ENCODE results near the gene NSF. TPM values are rescaled to one million over a fixed set of nuclear protein-coding genes. Genes with fewer than 3 reads are reported as not detected.
"Not testable (repeated sequence)": the region's sequence is repeated elsewhere in the genome, so short reads cannot be mapped to it uniquely, and the experiment has no call there.

The NSF gene
- total RNA-seq, 8 experiments from 2014 or later, result 58.6 to 162 (median 76.1) TPM

- no CpG with 5 or more reads among the region's 3 CpGs for WGBS, 10 experiments
- in situ Hi-C loops (cut with MboI; ENCODE audit: low pct_unique_long_range_greater_than_20kb in 2 of 9, low sequenced_read_pairs in 9 of 9, unreplicated experiment in 9 of 9); ATAC-seq (replicated peaks in 6 of 8); H3K4me3 ChIP-seq; H3K4me1 ChIP-seq (replicated peaks in 1 of 2); H3K27ac ChIP-seq: not testable (repeated sequence)
These were observed 102.8 kb downstream of the NSF start for GRCh38 chr17:46693283-46693682.

DNA sequence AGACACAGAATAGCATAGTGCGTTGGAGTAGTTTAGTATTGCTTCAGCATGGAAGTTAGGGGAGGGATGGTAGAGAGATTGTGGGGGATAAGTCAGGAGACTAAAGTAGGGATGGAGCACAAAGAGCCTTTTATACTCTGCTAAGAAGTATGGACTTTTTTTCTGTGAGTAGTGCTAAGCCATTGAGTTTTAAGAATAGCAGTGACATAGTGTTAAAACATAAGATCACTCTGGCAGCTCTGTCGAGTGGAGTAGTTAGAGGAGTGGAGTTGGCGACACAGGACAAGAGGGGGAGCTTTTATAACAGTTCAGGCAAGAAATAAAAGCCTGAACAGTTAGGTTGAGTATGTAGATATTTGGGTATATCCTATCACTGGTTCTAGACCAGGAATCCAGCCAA is 106.1 kb downstream of the NSF start:
- no CpG with 5 or more reads among the region's 3 CpGs for WGBS, 10 experiments
- H3K4me3 ChIP-seq; H3K4me1 ChIP-seq (replicated peaks in 1 of 2); in situ Hi-C loops (cut with MboI; ENCODE audit: low pct_unique_long_range_greater_than_20kb in 2 of 9, low sequenced_read_pairs in 9 of 9, unreplicated experiment in 9 of 9); H3K27ac ChIP-seq: not testable (repeated sequence)
- peak in 4 of 8 experiments; percentile 30 to 79 (median 64) for ATAC-seq (replicated peaks in 6 of 8)

GRCh38 chr17:46699014-46699413 is 108.5 kb downstream of the NSF start:
- WGBS, 10 experiments, result no CpG with 5 or more reads among the region's 2 CpGs
- H3K4me1 ChIP-seq (replicated peaks in 1 of 2); H3K27ac ChIP-seq; ATAC-seq (replicated peaks in 6 of 8); in situ Hi-C loops (cut with MboI; ENCODE audit: low pct_unique_long_range_greater_than_20kb in 2 of 9, low sequenced_read_pairs in 9 of 9, unreplicated experiment in 9 of 9); H3K4me3 ChIP-seq: not testable (repeated sequence)

GRCh38 chr17:46717999-46718398 is 127.5 kb downstream of the NSF start:
- ATAC-seq (replicated peaks in 6 of 8), result no peak
- no peak overlapping the region for H3K27ac ChIP-seq
- in situ Hi-C loops (cut with MboI; ENCODE audit: low pct_unique_long_range_greater_than_20kb in 2 of 9, low sequenced_read_pairs in 9 of 9, unreplicated experiment in 9 of 9), result no loop called here
- H3K4me3 ChIP-seq, result no peak overlapping the region
- WGBS, 10 experiments, result 93 to 100% (median 97%) methylated on average over 1 to 3 of the region's 4 CpGs; no CpG with 5 or more reads in 6 of the 10 experiments
- no peaks in the 10 kb centered on the region for H3K4me1 ChIP-seq (replicated peaks in 1 of 2)

- WGBS, 10 experiments, result 57 to 95% (median 82%) methylated on average over 1 to 3 of the region's 3 CpGs; no CpG with 5 or more reads in 1 of the 10 experiments
- no peaks in the 10 kb centered on the region for H3K4me1 ChIP-seq (replicated peaks in 1 of 2)
- ATAC-seq (replicated peaks in 6 of 8), result no peak
- no peak overlapping the region for H3K27ac ChIP-seq
- in situ Hi-C loops (cut with MboI; ENCODE audit: low pct_unique_long_range_greater_than_20kb in 2 of 9, low sequenced_read_pairs in 9 of 9, unreplicated experiment in 9 of 9), result no loop called here
- H3K4me3 ChIP-seq, result no peak overlapping the region
These were observed 129.4 kb downstream of the NSF start for GRCh38 chr17:46719891-46720290.

- ATAC-seq (replicated peaks in 6 of 8), result peak in 1 of 8 experiments; percentile 18
- in situ Hi-C loops (cut with MboI; ENCODE audit: low pct_unique_long_range_greater_than_20kb in 2 of 9, low sequenced_read_pairs in 9 of 9, unreplicated experiment in 9 of 9), result no loop called here
- Histone ChIP-seq H3K4me3 (no peak overlapping the region), H3K27ac (no peak overlapping the region), H3K4me1 (replicated peaks in 1 of 2) (no peaks in the 10 kb centered on the region)
- 63 to 100% (median 84%) methylated on average over 1 to 5 of the region's 5 CpGs for WGBS, 10 experiments
These were observed 129.9 kb downstream of the NSF start for GRCh38 chr17:46720408-46720807.

DNA sequence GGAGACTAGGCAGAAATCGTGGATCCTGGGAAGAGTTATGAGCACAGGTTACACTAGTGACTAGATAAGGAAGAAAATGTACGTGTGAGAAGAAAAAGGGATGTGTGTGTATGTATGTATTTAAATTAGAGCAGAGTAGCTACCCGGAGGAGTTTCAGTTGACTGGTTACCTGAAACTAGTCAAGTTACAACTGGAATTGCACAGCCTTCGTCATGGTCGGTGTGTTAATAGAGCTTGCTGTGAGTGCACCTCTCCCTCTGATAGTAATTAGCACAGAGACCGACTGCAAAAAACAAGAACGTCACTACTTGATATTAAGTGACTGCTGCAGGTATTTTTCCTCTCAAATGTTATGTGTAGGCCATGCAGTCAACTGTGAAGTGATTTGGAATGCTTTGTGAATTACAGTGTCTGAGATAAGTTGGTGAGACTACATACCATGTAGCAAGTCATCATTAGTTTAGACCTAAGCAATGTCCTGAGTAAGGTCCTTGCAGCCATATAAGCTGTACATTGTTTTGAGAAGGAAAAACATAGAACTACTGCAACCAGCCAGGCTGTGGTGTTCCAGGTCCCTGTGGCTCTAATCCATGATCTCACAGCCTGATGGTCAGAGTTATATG is 132.3 kb downstream of the NSF start:
- Histone ChIP-seq H3K4me1 (replicated peaks in 1 of 2) (peaks cover under 1 to 14% of the 10 kb centered on the region in 2 donors), H3K27ac (no peak overlapping the region), H3K4me3 (no peak overlapping the region)
- WGBS, 10 experiments, result 47 to 98% (median 75%) methylated on average over 2 to 7 of the region's 7 CpGs; no CpG with 5 or more reads in 1 of the 10 experiments
- ATAC-seq (replicated peaks in 6 of 8), result no peak
- in situ Hi-C loops (cut with MboI; ENCODE audit: low pct_unique_long_range_greater_than_20kb in 2 of 9, low sequenced_read_pairs in 9 of 9, unreplicated experiment in 9 of 9), result no loop called here

- in situ Hi-C loops (cut with MboI; ENCODE audit: low pct_unique_long_range_greater_than_20kb in 2 of 9, low sequenced_read_pairs in 9 of 9, unreplicated experiment in 9 of 9), result no loop called here
- H3K4me3 ChIP-seq, result no peak overlapping the region
- no peak overlapping the region for H3K27ac ChIP-seq
- H3K4me1 ChIP-seq (replicated peaks in 1 of 2), result peaks cover 4 to 16% of the 10 kb centered on the region in 2 donors
- peak in 2 of 8 experiments; percentile 21 to 39 for ATAC-seq (replicated peaks in 6 of 8)
- WGBS, 10 experiments, result 0 to 100% (median 66%) methylated on average over 1 to 3 of the region's 3 CpGs; no CpG with 5 or more reads in 2 of the 10 experiments
These were observed 135.7 kb downstream of the NSF start for GRCh38 chr17:46726206-46726605.

GRCh38 chr17:46727572-46728348 is 137.3 kb downstream of the NSF start:
- no peak overlapping the region for H3K27ac ChIP-seq
- no peak overlapping the region for H3K4me3 ChIP-seq
- in situ Hi-C loops (cut with MboI; ENCODE audit: low pct_unique_long_range_greater_than_20kb in 2 of 9, low sequenced_read_pairs in 9 of 9, unreplicated experiment in 9 of 9), result no loop called here
- ATAC-seq (replicated peaks in 6 of 8), result peak in 6 of 8 experiments; percentile 24 to 94 (median 63)
- WGBS, 10 experiments, result 53 to 94% (median 71%) methylated on average over 1 to 4 of the region's 4 CpGs
- peaks cover 6 to 19% of the 10 kb centered on the region in 2 donors for H3K4me1 ChIP-seq (replicated peaks in 1 of 2)

GRCh38 chr17:46730026-46730425 is 139.6 kb downstream of the NSF start:
- 55 to 100% (median 93%) methylated on average over 1 to 2 of the region's 2 CpGs for WGBS, 10 experiments
- no peak for ATAC-seq (replicated peaks in 6 of 8)
- Histone ChIP-seq H3K27ac (no peak overlapping the region), H3K4me3 (no peak overlapping the region), H3K4me1 (replicated peaks in 1 of 2) (peaks cover 16 to 19% of the 10 kb centered on the region in 2 donors)
- in situ Hi-C loops (cut with MboI; ENCODE audit: low pct_unique_long_range_greater_than_20kb in 2 of 9, low sequenced_read_pairs in 9 of 9, unreplicated experiment in 9 of 9), result no loop called here

DNA sequence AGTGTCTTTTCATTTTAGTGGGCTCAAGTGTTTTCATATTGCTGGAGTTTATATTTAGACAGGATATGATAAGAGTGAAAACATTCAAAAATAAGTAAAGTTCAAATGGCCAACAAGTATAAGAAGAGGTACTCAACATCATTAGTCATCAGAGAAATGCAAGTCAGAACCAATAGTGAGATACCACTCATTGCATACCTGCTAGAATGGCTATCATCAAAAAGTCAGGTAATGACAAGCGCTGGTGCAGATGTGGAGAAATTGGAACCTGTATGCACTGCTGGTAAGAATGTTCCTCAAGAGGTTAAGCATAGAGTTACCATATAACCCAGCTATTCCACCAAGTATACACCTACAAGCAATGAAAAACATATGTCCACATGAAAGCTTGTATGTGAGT is 140.2 kb downstream of the NSF start:
- no peak for ATAC-seq (replicated peaks in 6 of 8)

DNA sequence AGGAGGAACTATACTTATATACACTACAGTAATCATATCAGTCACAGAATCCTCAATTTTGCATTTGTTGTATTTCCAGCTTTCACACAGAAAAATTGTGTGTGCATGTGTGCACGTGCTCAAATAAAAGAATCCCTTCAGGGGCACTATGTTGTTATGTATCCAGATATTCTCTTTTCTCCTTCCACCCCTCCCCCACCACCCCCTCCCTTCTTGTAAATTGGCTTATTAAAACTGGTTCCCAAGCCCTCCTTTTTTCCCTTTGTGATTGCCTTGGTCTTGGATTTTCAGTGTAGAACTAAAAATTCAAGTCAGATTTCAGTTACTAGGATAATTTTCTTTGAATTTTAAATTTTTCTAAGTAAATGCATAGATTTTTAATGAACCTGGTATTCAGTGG is 141.7 kb downstream of the NSF start:
- Histone ChIP-seq H3K4me1 (replicated peaks in 1 of 2) (peaks cover 10 to 16% of the 10 kb centered on the region in 2 donors), H3K27ac (peak overlapping the region in 1 of 2 donors; percentile 4), H3K4me3 (no peak overlapping the region)
- WGBS, 10 experiments, result 0 to 100% (median 50%) methylated on average over 1 of the region's 1 CpG; no CpG with 5 or more reads in 5 of the 10 experiments
- in situ Hi-C loops (cut with MboI; ENCODE audit: low pct_unique_long_range_greater_than_20kb in 2 of 9, low sequenced_read_pairs in 9 of 9, unreplicated experiment in 9 of 9), result no loop called here
- ATAC-seq (replicated peaks in 6 of 8), result no peak

More for the DNA sequence above, 140.2 kb downstream of the NSF start:
- 89 to 100% (median 100%) methylated on average over 1 of the region's 1 CpG; no CpG with 5 or more reads in 3 of the 10 experiments for WGBS, 10 experiments
- in situ Hi-C loops (cut with MboI; ENCODE audit: low pct_unique_long_range_greater_than_20kb in 2 of 9, low sequenced_read_pairs in 9 of 9, unreplicated experiment in 9 of 9), result no loop called here
- Histone ChIP-seq H3K27ac (no peak overlapping the region), H3K4me1 (replicated peaks in 1 of 2) (peaks cover 16% of the 10 kb centered on the region in 2 donors), H3K4me3 (no peak overlapping the region)

GRCh38 chr17:46732754-46733398 is 142.4 kb downstream of the NSF start:
- H3K4me1 ChIP-seq (replicated peaks in 1 of 2), result peaks cover 4 to 15% of the 10 kb centered on the region in 2 donors
- ATAC-seq (replicated peaks in 6 of 8), result peak in 5 of 8 experiments; percentile 66 to 79 (median 73)
- 0 to 100% (median 21%) methylated on average over 1 to 7 of the region's 7 CpGs; no CpG with 5 or more reads in 1 of the 10 experiments for WGBS, 10 experiments
- no peak overlapping the region for H3K4me3 ChIP-seq
- in situ Hi-C loops (cut with MboI; ENCODE audit: low pct_unique_long_range_greater_than_20kb in 2 of 9, low sequenced_read_pairs in 9 of 9, unreplicated experiment in 9 of 9), result no loop called here
- H3K27ac ChIP-seq, result peak overlapping the region; percentile 4 to 5
